HEK293T (cell line): ENCODE results near the gene GPX4.

Source experiments
- CTCF ChIA-PET: fragments of 350-600 bp; formaldehyde crosslinking; extraction: SDS; loops from one replicate; lab custom pipeline; 2021; ENCODE audit warnings: antibody characterized with exemption, inconsistent platforms; lab: Yijun Ruan, JAX
- POLR2A ChIA-PET: fragments of 350-600 bp; formaldehyde crosslinking; extraction: SDS; loops from one replicate; lab custom pipeline; 2020; ENCODE audit warnings: antibody characterized with exemption, inconsistent platforms; lab: Yijun Ruan, JAX
- DNase-seq: peaks from one replicate; pipeline ENCODE4 v3.0.0; 2012; ENCODE audit warnings: mixed read lengths; ENCODE audit errors: extremely low spot score
- ARNT ChIP-seq: fragments of 450-650 bp; IDR thresholded peaks from 2 replicates; pipeline ENCODE4 v1.6.1; 2017; ENCODE audit warnings: mild to moderate bottlenecking
- BHLHE40 ChIP-seq: fragments of 450-650 bp; IDR thresholded peaks from 2 replicates; pipeline ENCODE4 v1.6.1; 2016; ENCODE audit warnings: mild to moderate bottlenecking, moderate library complexity, borderline replicate concordance
- CTBP1 ChIP-seq: fragments of 450-650 bp; IDR thresholded peaks from 2 replicates; pipeline ENCODE4 v1.6.1; 2016; ENCODE audit warnings: borderline replicate concordance
- ELF4 ChIP-seq: fragments of 450-650 bp; IDR thresholded peaks from 2 replicates; pipeline ENCODE4 v1.6.1; 2017; ENCODE audit warnings: antibody characterized with exemption
- FOXA1 ChIP-seq: fragments of 450-650 bp; IDR thresholded peaks from 2 replicates; pipeline ENCODE4 v1.6.1; 2016; ENCODE audit warnings: mild to moderate bottlenecking
- FOXK2 ChIP-seq: fragments of 450-650 bp; IDR thresholded peaks from 2 replicates; pipeline ENCODE4 v1.6.1; 2016; ENCODE audit warnings: mild to moderate bottlenecking
- FOXM1 ChIP-seq: fragments of 450-650 bp; IDR thresholded peaks from 2 replicates; pipeline ENCODE4 v1.6.1; 2017; ENCODE audit warnings: mild to moderate bottlenecking, borderline replicate concordance
- HDGF ChIP-seq: fragments of 450-650 bp; IDR thresholded peaks from 2 replicates; pipeline ENCODE4 v1.6.1; 2017; ENCODE audit warnings: antibody characterized with exemption, borderline replicate concordance
- L3MBTL2 ChIP-seq: fragments of 450-650 bp; conservative IDR thresholded peaks from 2 replicates; pipeline ENCODE4 v1.6.1; 2016; ENCODE audit warnings: mild to moderate bottlenecking
- LEF1 ChIP-seq: fragments of 450-650 bp; IDR thresholded peaks from 2 replicates; pipeline ENCODE4 v1.6.1; 2017; ENCODE audit warnings: mild to moderate bottlenecking, borderline replicate concordance
- NFRKB ChIP-seq: fragments of 450-650 bp; IDR thresholded peaks from 2 replicates; pipeline ENCODE4 v1.6.1; 2016; ENCODE audit warnings: mild to moderate bottlenecking, moderate library complexity
- PKNOX1 ChIP-seq: fragments of 450-650 bp; IDR thresholded peaks from 2 replicates; pipeline ENCODE4 v1.6.1; 2016
- SP1 ChIP-seq: fragments of 450-650 bp; IDR thresholded peaks from 2 replicates; pipeline ENCODE4 v1.6.1; 2017
- SUZ12 ChIP-seq: fragments of 450-650 bp; IDR thresholded peaks from 2 replicates; pipeline ENCODE4 v1.6.1; 2016; ENCODE audit warnings: mild to moderate bottlenecking
- TARDBP ChIP-seq: fragments of 450-650 bp; IDR thresholded peaks from 2 replicates; pipeline ENCODE4 v1.6.1; 2016
- ZNF384 ChIP-seq: fragments of 450-650 bp; IDR thresholded peaks from 2 replicates; pipeline ENCODE4 v1.6.1; 2016

Gene GPX4

DNA sequence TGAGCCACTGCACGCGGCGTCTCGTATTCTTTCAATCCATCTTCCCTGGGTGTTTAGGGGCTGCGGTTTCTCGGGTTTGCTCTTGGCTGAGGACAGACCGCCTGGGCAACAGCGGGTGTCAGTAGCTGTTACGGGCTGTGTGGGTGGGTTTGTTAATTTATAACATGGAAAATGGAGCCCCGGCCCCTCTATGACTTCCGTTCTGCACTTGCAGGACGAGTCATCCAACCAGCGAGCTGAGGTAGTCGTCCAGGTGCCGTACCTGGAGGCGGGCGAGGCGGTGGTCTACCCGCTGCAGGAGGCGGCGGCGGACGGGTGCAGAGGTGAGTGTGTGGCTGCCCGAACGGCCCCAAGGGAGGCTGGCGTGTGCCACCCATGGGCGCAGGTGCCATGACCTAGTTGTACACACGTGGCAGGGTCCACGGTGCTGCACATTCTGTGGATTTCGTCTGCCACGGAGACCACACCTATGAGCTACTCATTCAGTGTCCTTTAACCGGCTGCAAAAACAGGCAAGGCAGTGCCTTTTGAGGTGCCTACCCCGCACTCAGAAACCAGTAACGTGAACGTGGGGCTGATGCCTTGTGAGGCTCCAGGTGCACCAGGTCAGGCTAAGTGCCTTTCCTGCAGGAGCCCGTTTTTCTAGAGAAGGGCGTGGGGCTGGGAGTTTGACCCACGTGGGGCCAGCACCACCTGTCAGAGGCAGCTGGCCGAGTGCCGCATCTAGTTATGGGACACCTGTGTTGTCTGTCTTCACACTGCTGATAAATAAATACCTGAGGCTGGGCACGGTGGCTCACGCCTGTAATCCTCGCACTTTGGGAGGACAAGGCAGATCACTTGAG, 19.5 kb upstream of the GPX4 start:
- ChIA-PET CTCF (interaction anchor here (0.8 kb wide), 1 partner anchor 29 kb away, joined by 3 read pairs; no protein-coding TSS in a partner anchor), POLR2A (interaction anchor here (1.7 to 2.8 kb wide), 2 partner anchors 10 to 16 kb away, joined by 4 to 11 read pairs; no protein-coding TSS in a partner anchor)
- TF ChIP-seq FOXA1: no peak
- TF ChIP-seq FOXK2: no peak
- TF ChIP-seq L3MBTL2: no peak
- no peak for TF ChIP-seq CTBP1
- TF ChIP-seq HDGF: no peak
- TF ChIP-seq FOXM1: no peak
- no peak for TF ChIP-seq BHLHE40
- no peak for TF ChIP-seq SP1
- TF ChIP-seq LEF1: no peak
- TF ChIP-seq ARNT: no peak
- DNase-seq: no peak

GRCh38 chr19:1085053-1085658, 18.6 kb upstream of the GPX4 start:
- TF ChIP-seq SP1: no peak
- TF ChIP-seq FOXK2: no peak
- TF ChIP-seq ELF4: no peak
- no peak for TF ChIP-seq PKNOX1
- no peak for TF ChIP-seq FOXM1
- TF ChIP-seq LEF1: no peak
- no peak for TF ChIP-seq NFRKB
- POLR2A ChIA-PET: interaction anchor here (1.7 to 2.8 kb wide), 2 partner anchors 9 to 17 kb away, joined by 4 to 11 read pairs; no protein-coding TSS in a partner anchor
- no peak for DNase-seq
- CTCF ChIA-PET: interaction anchor here (0.8 kb wide), 1 partner anchor 28 kb away, joined by 3 read pairs; no protein-coding TSS in a partner anchor

DNA sequence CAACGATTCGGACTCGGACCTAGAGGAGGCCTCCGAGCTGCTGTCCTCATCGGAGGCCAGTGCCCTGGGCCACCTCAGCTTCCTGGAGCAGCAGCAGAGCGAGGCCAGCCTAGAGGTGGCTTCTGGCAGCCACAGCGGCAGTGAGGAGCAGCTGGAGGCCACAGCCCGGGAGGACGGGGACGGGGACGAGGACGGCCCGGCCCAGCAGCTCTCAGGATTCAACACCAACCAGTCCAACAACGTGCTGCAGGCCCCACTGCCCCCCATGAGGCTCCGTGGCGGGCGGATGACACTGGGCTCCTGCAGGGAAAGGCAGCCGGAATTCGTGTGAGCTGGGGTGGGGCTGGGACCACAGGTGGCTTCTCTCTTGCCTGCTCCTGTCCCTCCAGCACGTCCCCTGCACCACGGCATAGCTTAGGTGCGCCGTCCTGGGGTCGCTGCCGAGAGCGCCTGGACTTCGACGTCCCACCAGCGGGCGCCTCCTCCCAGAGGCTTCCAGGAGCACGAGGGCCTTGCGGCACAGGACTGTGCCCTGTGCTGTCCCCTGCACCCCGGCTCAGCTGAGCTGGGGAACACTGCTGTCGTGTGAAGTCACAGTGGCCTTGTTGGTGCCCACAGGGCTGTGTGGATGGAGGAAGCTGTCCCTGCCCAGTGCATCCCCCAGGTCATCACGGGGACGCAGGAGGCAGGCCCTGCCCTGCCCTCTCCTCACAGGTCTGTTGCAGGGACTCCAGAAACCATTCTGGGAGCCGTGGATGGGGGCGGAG, 17.9 kb upstream of the GPX4 start:
- DNase-seq: no peak
- POLR2A ChIA-PET: interaction anchor here (2.8 kb wide), 1 partner anchor 8 kb away, joined by 11 read pairs; no protein-coding TSS in a partner anchor
- TF ChIP-seq L3MBTL2 (no peak), LEF1 (no peak), ARNT (no peak), PKNOX1 (no peak), FOXA1 (no peak)
- CTCF ChIA-PET: no interaction called here

GRCh38 chr19:1086613-1087012, 17.2 kb upstream of the GPX4 start:
- TF ChIP-seq SUZ12: no peak
- TF ChIP-seq L3MBTL2: no peak
- no peak for TF ChIP-seq HDGF
- TF ChIP-seq ELF4: no peak
- TF ChIP-seq NFRKB: no peak
- no peak for TF ChIP-seq FOXM1
- TF ChIP-seq FOXK2: no peak
- TF ChIP-seq CTBP1: no peak
- no peak for TF ChIP-seq SP1
- no peak for TF ChIP-seq FOXA1
- no peak for TF ChIP-seq LEF1
- TF ChIP-seq BHLHE40: no peak
- no peak for TF ChIP-seq ARNT
- no peak for TF ChIP-seq TARDBP
- no peak for TF ChIP-seq ZNF384
- TF ChIP-seq PKNOX1: no peak
- ChIA-PET CTCF (no interaction called here), POLR2A (interaction anchor here (2.8 kb wide), 1 partner anchor 8 kb away, joined by 11 read pairs; no protein-coding TSS in a partner anchor)
- DNase-seq: no peak

GRCh38 chr19:1087813-1088415, 15.9 kb upstream of the GPX4 start:
- no peak for DNase-seq
- CTCF ChIA-PET: no interaction called here

More at GRCh38 chr19:1087813-1088415, 15.9 kb upstream of the GPX4 start:
- TF ChIP-seq NFRKB: no peak
- no peak for TF ChIP-seq FOXK2
- no peak for TF ChIP-seq L3MBTL2
- POLR2A ChIA-PET: no interaction called here
